Measurements from ENCODE around the gene IFNA21. TPM values are rescaled to one million over a fixed set of nuclear protein-coding genes. Genes with fewer than 3 reads are reported as not detected.
"Not testable (repeated sequence)": the region's sequence is repeated elsewhere in the genome, so short reads cannot be mapped to it uniquely, and the experiment has no call there.

Gene IFNA21
- total RNA-seq (2014; rRNA removed; shearing (Covaris generic)) = not detected in 2 replicates

GRCh38 chr9:21166560-21166959 lies at the start of gene IFNA21:
Gene IFNA21, minus strand, starts transcription at chr9:21166660. Its CDS starts 48 bp downstream, at chr9:21166612.
- not testable (repeated sequence) for H3K4me3 ChIP-seq; H3K4me1 ChIP-seq; H3K27ac ChIP-seq; DNase-seq; H3K36me3 ChIP-seq; H3K9me3 ChIP-seq (replicated peaks); H3K27me3 ChIP-seq

GRCh38 chr9:21213411-21214326 lies 47.2 kb upstream of the IFNA21 start:
- not testable (repeated sequence) for H3K27ac ChIP-seq; H3K4me3 ChIP-seq; H3K4me1 ChIP-seq; H3K27me3 ChIP-seq; H3K9me3 ChIP-seq (replicated peaks); H3K36me3 ChIP-seq
- DNase-seq = peak in 1 of 2 experiments; percentile 13

- not testable (repeated sequence) for H3K9me3 ChIP-seq (replicated peaks); H3K27ac ChIP-seq; H3K36me3 ChIP-seq; H3K27me3 ChIP-seq; DNase-seq; H3K4me1 ChIP-seq; H3K4me3 ChIP-seq
Measured at GRCh38 chr9:21212160-21212559, 45.7 kb upstream of the IFNA21 start.

- not testable (repeated sequence) for H3K9me3 ChIP-seq (replicated peaks); H3K27me3 ChIP-seq; H3K36me3 ChIP-seq; DNase-seq; H3K4me1 ChIP-seq; H3K4me3 ChIP-seq; H3K27ac ChIP-seq
Measured at GRCh38 chr9:21210782-21211181, 44.3 kb upstream of the IFNA21 start.

GRCh38 chr9:21210311-21210710 lies 43.9 kb upstream of the IFNA21 start:
- no peak for DNase-seq
- H3K27ac ChIP-seq = no peak overlapping the region
- H3K27me3 ChIP-seq = no peaks in the 10 kb centered on the region
- no peaks in the 10 kb centered on the region for H3K36me3 ChIP-seq
- H3K9me3 ChIP-seq (replicated peaks) = no peaks in the 10 kb centered on the region
- no peak overlapping the region for H3K4me3 ChIP-seq
- H3K4me1 ChIP-seq = no peaks in the 10 kb centered on the region

- not testable (repeated sequence) for H3K9me3 ChIP-seq (replicated peaks); H3K27me3 ChIP-seq; H3K4me1 ChIP-seq; H3K36me3 ChIP-seq; H3K27ac ChIP-seq; H3K4me3 ChIP-seq; DNase-seq
Measured at GRCh38 chr9:21207043-21207442, 40.6 kb upstream of the IFNA21 start, which contains the start of gene IFNA10. Gene IFNA10, minus strand, starts transcription at chr9:21207143. Its CDS starts 46 bp downstream, at chr9:21207097.

GRCh38 chr9:21205204-21205603 lies 38.7 kb upstream of the IFNA21 start:
- H3K27ac ChIP-seq = no peak overlapping the region
- H3K4me1 ChIP-seq = no peaks in the 10 kb centered on the region
- no peaks in the 10 kb centered on the region for H3K36me3 ChIP-seq
- no peak for DNase-seq
- no peak overlapping the region for H3K4me3 ChIP-seq
- H3K27me3 ChIP-seq = no peaks in the 10 kb centered on the region
- no peaks in the 10 kb centered on the region for H3K9me3 ChIP-seq (replicated peaks)

GRCh38 chr9:21202105-21202504 lies 35.6 kb upstream of the IFNA21 start, which contains the start of gene IFNA7:
Gene IFNA7, minus strand, starts transcription at chr9:21202205. Its CDS starts 40 bp downstream, at chr9:21202165.
- H3K36me3 ChIP-seq; H3K9me3 ChIP-seq (replicated peaks); H3K27ac ChIP-seq; DNase-seq; H3K27me3 ChIP-seq; H3K4me1 ChIP-seq; H3K4me3 ChIP-seq: not testable (repeated sequence)

- H3K27me3 ChIP-seq; H3K4me1 ChIP-seq; H3K36me3 ChIP-seq; H3K4me3 ChIP-seq; H3K27ac ChIP-seq; H3K9me3 ChIP-seq (replicated peaks): not testable (repeated sequence)
- peak; percentile 8 to 24 for DNase-seq
Measured at GRCh38 chr9:21194867-21195776, 28.7 kb upstream of the IFNA21 start.

- H3K4me1 ChIP-seq; DNase-seq; H3K36me3 ChIP-seq; H3K27ac ChIP-seq; H3K9me3 ChIP-seq (replicated peaks); H3K27me3 ChIP-seq; H3K4me3 ChIP-seq: not testable (repeated sequence)
Measured at GRCh38 chr9:21187487-21187886, 21.0 kb upstream of the IFNA21 start, which contains the start of gene IFNA4. Gene IFNA4, minus strand, starts transcription at chr9:21187587. Its CDS starts 56 bp downstream, at chr9:21187531.

GRCh38 chr9:21182810-21183736 lies 16.6 kb upstream of the IFNA21 start:
- not testable (repeated sequence) for H3K9me3 ChIP-seq (replicated peaks); H3K27me3 ChIP-seq; H3K36me3 ChIP-seq; H3K27ac ChIP-seq; H3K4me1 ChIP-seq; H3K4me3 ChIP-seq
- peak in 1 of 2 experiments; percentile 27 for DNase-seq

- H3K4me1 ChIP-seq = no peaks in the 10 kb centered on the region
- no peak overlapping the region for H3K4me3 ChIP-seq
- DNase-seq = no peak
- no peak overlapping the region for H3K27ac ChIP-seq
- no peaks in the 10 kb centered on the region for H3K36me3 ChIP-seq
- H3K27me3 ChIP-seq = no peaks in the 10 kb centered on the region
- no peaks in the 10 kb centered on the region for H3K9me3 ChIP-seq (replicated peaks)
Measured at GRCh38 chr9:21174671-21175070, 8.2 kb upstream of the IFNA21 start.

- Histone ChIP-seq H3K9me3 (replicated peaks) (no peaks in the 10 kb centered on the region), H3K4me3 (no peak overlapping the region), H3K4me1 (no peaks in the 10 kb centered on the region), H3K36me3 (no peaks in the 10 kb centered on the region), H3K27ac (no peak overlapping the region), H3K27me3 (no peaks in the 10 kb centered on the region)
- no peak for DNase-seq
Measured at GRCh38 chr9:21172156-21172555, 5.7 kb upstream of the IFNA21 start.

GRCh38 chr9:21171351-21171750 lies 4.9 kb upstream of the IFNA21 start:
- H3K4me1 ChIP-seq = no peaks in the 10 kb centered on the region
- no peaks in the 10 kb centered on the region for H3K27me3 ChIP-seq
- no peaks in the 10 kb centered on the region for H3K9me3 ChIP-seq (replicated peaks)
- no peak overlapping the region for H3K4me3 ChIP-seq
- DNase-seq = no peak
- no peak overlapping the region for H3K27ac ChIP-seq
- no peaks in the 10 kb centered on the region for H3K36me3 ChIP-seq

Data from SJCRH30 (cell line).